Stomach (tissue), 4 donors: Measurements from ENCODE around the gene MAMLD1.

Source experiments
- CTCF ChIP-seq, 7 experiments: fragments of 450-650 bp in 4 of 7; fragments of 200-600 bp in 3 of 7; sonication (generic) in 3 of 7; IDR thresholded peaks; one replicate each; pipeline ENCODE4 v1.5.1; 2016 to 2019; ENCODE audit warnings: antibody characterized with exemption in 7 of 7, control low read depth in 2 of 7, mild to moderate bottlenecking in 1 of 7
- EP300 ChIP-seq: sonication (generic); formaldehyde crosslinking; IDR thresholded peaks from one replicate; pipeline ENCODE4 v1.6.1; 2017; ENCODE audit warnings: antibody characterized with exemption

- no peak for TF ChIP-seq EP300
- TF ChIP-seq CTCF (IDR thresholded peaks at IDR 0.05), result no peak
Measured at GRCh38 chrX:150483356-150483985, 120.4 kb downstream of the MAMLD1 start.
